ENCODE data around the gene FERMT1.

DNA sequence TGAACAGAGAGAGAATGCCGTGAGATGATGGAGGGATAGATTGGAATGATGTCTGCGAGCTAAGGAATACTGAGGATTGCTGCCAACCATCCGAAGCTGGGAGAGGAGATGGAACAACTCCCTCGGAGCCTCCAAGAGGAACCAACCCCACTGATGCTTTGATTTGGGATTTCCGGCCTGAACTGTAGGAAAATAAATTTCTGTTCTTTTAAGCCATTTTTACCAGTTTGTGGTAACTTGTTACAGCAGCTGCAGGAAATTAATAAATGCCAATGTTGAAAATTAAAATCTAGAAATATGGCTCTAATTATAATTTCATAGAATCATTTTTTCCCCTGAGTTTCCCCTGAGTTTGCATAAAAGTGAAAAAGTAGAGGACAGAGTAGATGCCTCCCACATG, 83.1 kb downstream of the FERMT1 start:
- TF ChIP-seq, protein P1, sequence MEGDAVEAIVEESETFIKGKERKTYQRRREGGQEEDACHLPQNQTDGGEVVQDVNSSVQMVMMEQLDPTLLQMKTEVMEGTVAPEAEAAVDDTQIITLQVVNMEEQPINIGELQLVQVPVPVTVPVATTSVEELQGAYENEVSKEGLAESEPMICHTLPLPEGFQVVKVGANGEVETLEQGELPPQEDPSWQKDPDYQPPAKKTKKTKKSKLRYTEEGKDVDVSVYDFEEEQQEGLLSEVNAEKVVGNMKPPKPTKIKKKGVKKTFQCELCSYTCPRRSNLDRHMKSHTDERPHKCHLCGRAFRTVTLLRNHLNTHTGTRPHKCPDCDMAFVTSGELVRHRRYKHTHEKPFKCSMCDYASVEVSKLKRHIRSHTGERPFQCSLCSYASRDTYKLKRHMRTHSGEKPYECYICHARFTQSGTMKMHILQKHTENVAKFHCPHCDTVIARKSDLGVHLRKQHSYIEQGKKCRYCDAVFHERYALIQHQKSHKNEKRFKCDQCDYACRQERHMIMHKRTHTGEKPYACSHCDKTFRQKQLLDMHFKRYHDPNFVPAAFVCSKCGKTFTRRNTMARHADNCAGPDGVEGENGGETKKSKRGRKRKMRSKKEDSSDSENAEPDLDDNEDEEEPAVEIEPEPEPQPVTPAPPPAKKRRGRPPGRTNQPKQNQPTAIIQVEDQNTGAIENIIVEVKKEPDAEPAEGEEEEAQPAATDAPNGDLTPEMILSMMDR (IDR thresholded peaks at IDR 0.05): no peak
- TF ChIP-seq SIN3A (IDR thresholded peaks at IDR 0.05; ENCODE audit: borderline replicate concordance, insufficient read depth, low read depth, low read length) (no peak), POLR2AphosphoS5 (IDR thresholded peaks at IDR 0.05; ENCODE audit: low read depth, low read length) (no peak)
